Muscle of arm (tissue), 12 donors: ENCODE measurements around the gene GRB14. TPM values are rescaled to one million over a fixed set of nuclear protein-coding genes. Genes with fewer than 3 reads are reported as not detected.

ENCODE experiments used
- DNase-seq: peaks from one replicate; pipeline ENCODE4 v3.0.0-alpha.2; 2013
- polyA plus RNA-seq, 12 donors: library from polyadenylated mRNA; unstranded; fragments of 120-200 nt; gene quantifications; one replicate each; pipeline ENCODE4 v1.2.1, GENCODE V29; 2013; ENCODE audit not compliant: insufficient read length in 12 of 12

GRB14 gene
- polyA plus RNA-seq, 12 donors = 0.84 to 6.6 (median 3.2) TPM; not detected in 2

- no peak for DNase-seq
Observed at GRCh38 chr2:164617466-164617865, 3.8 kb downstream of the GRB14 start.

- DNase-seq = no peak
Observed at GRCh38 chr2:164613321-164613982, 7.8 kb downstream of the GRB14 start.

- no peak for DNase-seq
Observed at GRCh38 chr2:164609790-164610189, 11.5 kb downstream of the GRB14 start.

GRCh38 chr2:164606557-164606956 lies 14.7 kb downstream of the GRB14 start:
- no peak for DNase-seq

- no peak for DNase-seq
Observed at GRCh38 chr2:164605295-164605694, 16.0 kb downstream of the GRB14 start.

GRCh38 chr2:164600763-164601162 lies 20.5 kb downstream of the GRB14 start:
- DNase-seq = no peak

GRCh38 chr2:164599954-164600589 lies 21.2 kb downstream of the GRB14 start:
- peak; percentile 31 for DNase-seq

GRCh38 chr2:164597983-164598382 lies 23.3 kb downstream of the GRB14 start:
- no peak for DNase-seq

GRCh38 chr2:164595031-164595430 lies 26.3 kb downstream of the GRB14 start:
- no peak for DNase-seq

- no peak for DNase-seq
Observed at GRCh38 chr2:164593959-164594358, 27.3 kb downstream of the GRB14 start.

- no peak for DNase-seq
Observed at GRCh38 chr2:164593541-164593940, 27.7 kb downstream of the GRB14 start.

GRCh38 chr2:164589522-164589921 lies 31.8 kb downstream of the GRB14 start:
- DNase-seq = no peak

GRCh38 chr2:164581050-164581449 lies 40.2 kb downstream of the GRB14 start:
- DNase-seq = no peak

GRCh38 chr2:164574931-164575330 lies 46.4 kb downstream of the GRB14 start:
- no peak for DNase-seq

GRCh38 chr2:164570475-164570874 lies 50.8 kb downstream of the GRB14 start:
- DNase-seq = no peak

GRCh38 chr2:164569378-164569777 lies 51.9 kb downstream of the GRB14 start:
- no peak for DNase-seq

GRCh38 chr2:164568317-164568716 lies 53.0 kb downstream of the GRB14 start:
- no peak for DNase-seq

GRCh38 chr2:164567335-164567989 lies 53.8 kb downstream of the GRB14 start:
- DNase-seq = no peak

- no peak for DNase-seq
Observed at GRCh38 chr2:164565359-164565758, 55.9 kb downstream of the GRB14 start.

- DNase-seq = no peak
Observed at GRCh38 chr2:164562666-164563065, 58.6 kb downstream of the GRB14 start.

GRCh38 chr2:164561991-164562390 lies 59.3 kb downstream of the GRB14 start:
- DNase-seq = no peak

- no peak for DNase-seq
Observed at GRCh38 chr2:164561416-164561815, 59.9 kb downstream of the GRB14 start.

GRCh38 chr2:164560902-164561301 lies 60.4 kb downstream of the GRB14 start:
- no peak for DNase-seq
